ENCODE results near the gene CDH13.

DNA sequence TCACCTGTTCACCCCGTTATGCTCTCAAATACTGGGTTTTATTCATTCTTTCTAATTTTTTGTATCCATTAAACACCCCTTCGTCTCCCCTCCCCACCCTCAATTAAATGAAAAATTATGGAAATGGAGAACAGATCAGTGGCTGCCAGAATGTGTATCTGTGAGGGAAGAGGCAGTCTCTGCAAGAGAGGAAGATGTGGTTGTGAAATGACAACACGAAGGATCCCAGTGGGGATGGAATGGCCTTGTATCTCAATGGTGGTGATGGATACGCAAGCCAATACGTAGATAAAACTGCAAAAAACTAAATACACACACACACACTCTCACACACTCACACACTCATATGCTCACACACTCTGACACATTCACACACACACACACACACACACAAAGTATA is 570.7 kb downstream of the CDH13 start:
- no peak for TF ChIP-seq ZNF274 (IDR thresholded peaks at IDR 0.05; ENCODE audit: insufficient read depth, insufficient read length)
- TF ChIP-seq, protein P1, sequence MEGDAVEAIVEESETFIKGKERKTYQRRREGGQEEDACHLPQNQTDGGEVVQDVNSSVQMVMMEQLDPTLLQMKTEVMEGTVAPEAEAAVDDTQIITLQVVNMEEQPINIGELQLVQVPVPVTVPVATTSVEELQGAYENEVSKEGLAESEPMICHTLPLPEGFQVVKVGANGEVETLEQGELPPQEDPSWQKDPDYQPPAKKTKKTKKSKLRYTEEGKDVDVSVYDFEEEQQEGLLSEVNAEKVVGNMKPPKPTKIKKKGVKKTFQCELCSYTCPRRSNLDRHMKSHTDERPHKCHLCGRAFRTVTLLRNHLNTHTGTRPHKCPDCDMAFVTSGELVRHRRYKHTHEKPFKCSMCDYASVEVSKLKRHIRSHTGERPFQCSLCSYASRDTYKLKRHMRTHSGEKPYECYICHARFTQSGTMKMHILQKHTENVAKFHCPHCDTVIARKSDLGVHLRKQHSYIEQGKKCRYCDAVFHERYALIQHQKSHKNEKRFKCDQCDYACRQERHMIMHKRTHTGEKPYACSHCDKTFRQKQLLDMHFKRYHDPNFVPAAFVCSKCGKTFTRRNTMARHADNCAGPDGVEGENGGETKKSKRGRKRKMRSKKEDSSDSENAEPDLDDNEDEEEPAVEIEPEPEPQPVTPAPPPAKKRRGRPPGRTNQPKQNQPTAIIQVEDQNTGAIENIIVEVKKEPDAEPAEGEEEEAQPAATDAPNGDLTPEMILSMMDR (IDR thresholded peaks at IDR 0.05 in 2 of 3, conservative IDR thresholded peaks at IDR 0.05 in 1 of 3; ENCODE audit: control insufficient read depth in 2 of 3, extremely low read depth in 1 of 3, insufficient read depth in 1 of 3, low read depth in 3 of 3, low read length in 3 of 3): no peak
